ENCODE measurements around the gene NRN1L.
A peak's percentile ranks its signal among the peaks of the same experiment; 100 is the strongest.

Gene NRN1L

DNA sequence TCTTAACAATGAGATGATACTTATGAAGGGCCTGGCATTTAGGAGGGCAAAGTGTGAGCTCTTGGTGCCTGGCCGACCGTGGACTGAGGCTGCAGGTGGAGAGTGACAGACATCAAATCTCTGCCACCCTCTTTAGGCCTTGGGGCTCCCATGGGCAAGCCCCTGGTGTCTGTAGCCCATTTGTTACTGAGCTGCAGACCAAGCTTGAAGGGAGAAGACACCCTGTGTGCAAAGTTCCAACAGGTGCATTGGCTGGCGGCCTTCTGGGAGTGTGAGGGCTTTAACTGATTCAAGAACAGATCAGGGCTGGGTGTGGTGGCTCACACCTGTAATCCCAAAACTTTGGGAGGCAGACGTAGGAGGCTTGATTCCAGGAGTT lies 47.8 kb downstream of the NRN1L start:
- no peak for DNase-seq (ENCODE audit: low read depth)
- TF ChIP-seq, protein P1, sequence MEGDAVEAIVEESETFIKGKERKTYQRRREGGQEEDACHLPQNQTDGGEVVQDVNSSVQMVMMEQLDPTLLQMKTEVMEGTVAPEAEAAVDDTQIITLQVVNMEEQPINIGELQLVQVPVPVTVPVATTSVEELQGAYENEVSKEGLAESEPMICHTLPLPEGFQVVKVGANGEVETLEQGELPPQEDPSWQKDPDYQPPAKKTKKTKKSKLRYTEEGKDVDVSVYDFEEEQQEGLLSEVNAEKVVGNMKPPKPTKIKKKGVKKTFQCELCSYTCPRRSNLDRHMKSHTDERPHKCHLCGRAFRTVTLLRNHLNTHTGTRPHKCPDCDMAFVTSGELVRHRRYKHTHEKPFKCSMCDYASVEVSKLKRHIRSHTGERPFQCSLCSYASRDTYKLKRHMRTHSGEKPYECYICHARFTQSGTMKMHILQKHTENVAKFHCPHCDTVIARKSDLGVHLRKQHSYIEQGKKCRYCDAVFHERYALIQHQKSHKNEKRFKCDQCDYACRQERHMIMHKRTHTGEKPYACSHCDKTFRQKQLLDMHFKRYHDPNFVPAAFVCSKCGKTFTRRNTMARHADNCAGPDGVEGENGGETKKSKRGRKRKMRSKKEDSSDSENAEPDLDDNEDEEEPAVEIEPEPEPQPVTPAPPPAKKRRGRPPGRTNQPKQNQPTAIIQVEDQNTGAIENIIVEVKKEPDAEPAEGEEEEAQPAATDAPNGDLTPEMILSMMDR (conservative IDR thresholded peaks at IDR 0.05; ENCODE audit: low read depth, low read length) = no peak
- no peak overlapping the region for H3K4me3 ChIP-seq (ENCODE audit: low read depth, low read length)

DNA sequence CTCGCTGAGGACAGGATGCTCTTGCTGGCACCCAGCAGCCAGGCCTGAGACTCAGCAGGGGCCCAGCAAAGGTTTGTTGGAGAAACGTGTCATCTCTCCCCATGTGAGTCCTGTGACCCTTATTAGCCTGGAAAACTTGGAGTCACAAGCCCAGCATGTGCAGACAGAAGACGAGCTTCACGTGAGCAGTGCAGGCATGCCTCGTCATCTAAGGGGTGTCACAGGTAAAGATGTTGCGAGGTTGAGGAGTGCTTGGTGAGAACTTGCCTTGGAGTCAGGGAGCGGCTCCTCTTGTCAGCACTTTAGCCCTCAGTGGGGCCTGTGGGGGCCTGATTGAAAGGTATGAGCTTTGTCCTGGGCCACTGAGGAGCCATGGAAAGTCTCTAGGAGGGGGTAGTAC lies 49.1 kb downstream of the NRN1L start:
- no peak overlapping the region for H3K4me3 ChIP-seq (ENCODE audit: low read depth, low read length)
- DNase-seq (ENCODE audit: low read depth) = no peak
- TF ChIP-seq, protein P1 (conservative IDR thresholded peaks at IDR 0.05; ENCODE audit: low read depth, low read length) = no peak

DNA sequence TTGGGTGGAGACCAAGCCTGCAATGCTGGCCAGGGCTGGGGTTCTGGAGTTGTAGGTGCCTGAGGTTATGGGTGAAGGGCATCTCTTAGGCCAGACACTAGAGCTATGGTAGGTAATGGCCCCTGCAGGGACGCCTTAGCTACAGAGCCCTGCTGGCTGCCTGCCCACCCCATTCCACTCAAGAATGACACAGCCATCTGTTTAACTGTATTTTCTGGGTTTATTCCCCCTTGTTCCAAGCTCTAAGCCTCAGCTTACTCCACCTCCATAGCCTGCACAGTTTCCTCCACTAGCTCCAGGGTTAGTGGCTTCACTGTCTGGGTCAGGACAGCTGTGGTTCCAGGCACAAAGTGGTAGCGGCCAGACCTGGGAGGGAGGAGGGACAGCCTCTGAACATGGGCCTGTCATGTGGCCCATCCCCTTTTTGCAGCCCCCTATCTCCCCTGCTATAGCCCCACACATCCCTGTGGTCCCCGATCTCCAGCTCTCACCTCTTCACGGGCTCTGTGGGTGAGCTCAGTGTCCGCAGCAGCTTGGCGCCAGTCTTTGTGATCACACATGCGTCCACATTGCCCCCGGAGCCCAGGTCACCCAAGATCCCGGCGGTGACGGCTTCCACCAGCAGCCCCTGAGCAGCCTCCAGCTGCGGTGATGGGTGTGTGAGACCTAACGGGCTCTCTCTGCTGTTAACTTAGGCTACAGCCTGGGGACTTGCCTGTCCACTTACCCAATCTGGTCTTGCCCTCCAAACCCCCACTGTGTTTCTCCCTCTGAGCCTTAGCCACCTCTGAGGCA lies 49.8 kb downstream of the NRN1L start:
- H3K4me3 ChIP-seq (ENCODE audit: low read depth, low read length) = peak overlapping the region; percentile 100
- TF ChIP-seq, protein P1 (conservative IDR thresholded peaks at IDR 0.05; ENCODE audit: low read depth, low read length) = no peak

DNA sequence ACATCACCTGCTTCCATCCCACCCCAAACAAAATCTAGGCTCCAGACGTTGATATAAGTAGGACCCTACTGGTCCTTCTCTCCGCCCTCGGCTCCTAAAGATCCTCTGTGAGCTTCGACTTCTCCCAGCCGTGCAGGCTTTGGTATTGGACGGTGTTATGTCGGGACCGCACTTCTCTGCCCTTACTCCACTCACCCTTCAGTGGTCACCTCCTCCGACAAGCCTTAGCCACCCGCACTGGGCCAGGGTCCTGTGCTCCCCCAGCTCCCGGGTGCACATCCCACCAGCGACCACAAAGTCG lies 50.4 kb downstream of the NRN1L start:
- H3K4me3 ChIP-seq (ENCODE audit: low read depth, low read length) = peak overlapping the region; percentile 100
- TF ChIP-seq, protein P1 (conservative IDR thresholded peaks at IDR 0.05; ENCODE audit: low read depth, low read length) = no peak
- no peak for DNase-seq (ENCODE audit: low read depth)

More for the DNA sequence above, 49.8 kb downstream of the NRN1L start:
- peak; percentile 26 for DNase-seq (ENCODE audit: low read depth)

DNA sequence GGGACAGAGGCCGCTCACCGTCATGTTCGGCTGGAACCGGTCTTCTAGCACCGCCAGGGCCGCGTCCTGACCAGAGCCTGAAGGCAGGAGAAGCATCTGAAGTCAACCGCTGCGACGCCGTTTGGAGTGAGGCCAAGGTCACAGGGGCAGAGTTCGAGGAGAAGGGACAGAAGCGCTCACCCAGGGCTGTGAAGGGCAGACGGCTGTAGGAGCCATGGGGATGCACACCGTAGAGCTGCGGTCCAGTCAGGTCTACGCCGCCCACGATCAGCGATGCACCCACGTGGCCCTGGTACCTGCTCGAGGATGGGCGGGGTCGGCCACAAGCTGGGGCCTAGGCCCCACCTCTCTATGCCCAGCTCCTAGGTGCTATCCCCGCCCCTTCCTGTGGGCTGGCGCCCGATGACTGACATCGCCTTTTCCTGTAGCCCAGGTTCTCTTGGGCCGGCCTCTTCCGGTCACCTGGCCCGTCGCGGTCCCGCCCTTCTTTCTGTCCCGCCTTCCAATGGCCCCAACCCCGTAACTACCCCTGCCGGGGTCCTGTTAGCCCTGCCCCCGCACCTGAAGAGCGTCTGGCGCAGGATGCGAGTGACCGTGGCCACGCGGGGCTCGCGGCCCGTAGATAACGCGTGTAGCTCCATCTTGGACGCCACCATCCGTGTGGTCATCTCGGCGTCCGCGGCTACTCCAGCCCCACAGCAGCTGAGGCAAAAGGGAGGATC lies 50.9 kb downstream of the NRN1L start:
- TF ChIP-seq, protein P1 (conservative IDR thresholded peaks at IDR 0.05; ENCODE audit: low read depth, low read length) = no peak
- peak overlapping the region; percentile 100 for H3K4me3 ChIP-seq (ENCODE audit: low read depth, low read length)
- peak; percentile 96 for DNase-seq (ENCODE audit: low read depth)

Measured in choroid plexus epithelial cell (primary cell).